Astrocyte (in vitro differentiated cells and primary cell): Measurements from ENCODE around the gene CAPRIN1.

Experiments
- EZH2 ChIP-seq: IDR thresholded peaks from 2 replicates; pipeline ENCODE4 v1.6.1; 2012; ENCODE audit warnings: mild to moderate bottlenecking, low read length, inconsistent platforms; ENCODE audit not compliant: insufficient read depth
- TF ChIP-seq, protein P1 (sequence below): IDR thresholded peaks from 2 replicates; pipeline ENCODE4 v1.5.1; 2011; ENCODE audit warnings: low read depth, mild to moderate bottlenecking, inconsistent platforms, low read length, moderate library complexity; ENCODE audit not compliant: insufficient read depth

- TF ChIP-seq, protein P1, sequence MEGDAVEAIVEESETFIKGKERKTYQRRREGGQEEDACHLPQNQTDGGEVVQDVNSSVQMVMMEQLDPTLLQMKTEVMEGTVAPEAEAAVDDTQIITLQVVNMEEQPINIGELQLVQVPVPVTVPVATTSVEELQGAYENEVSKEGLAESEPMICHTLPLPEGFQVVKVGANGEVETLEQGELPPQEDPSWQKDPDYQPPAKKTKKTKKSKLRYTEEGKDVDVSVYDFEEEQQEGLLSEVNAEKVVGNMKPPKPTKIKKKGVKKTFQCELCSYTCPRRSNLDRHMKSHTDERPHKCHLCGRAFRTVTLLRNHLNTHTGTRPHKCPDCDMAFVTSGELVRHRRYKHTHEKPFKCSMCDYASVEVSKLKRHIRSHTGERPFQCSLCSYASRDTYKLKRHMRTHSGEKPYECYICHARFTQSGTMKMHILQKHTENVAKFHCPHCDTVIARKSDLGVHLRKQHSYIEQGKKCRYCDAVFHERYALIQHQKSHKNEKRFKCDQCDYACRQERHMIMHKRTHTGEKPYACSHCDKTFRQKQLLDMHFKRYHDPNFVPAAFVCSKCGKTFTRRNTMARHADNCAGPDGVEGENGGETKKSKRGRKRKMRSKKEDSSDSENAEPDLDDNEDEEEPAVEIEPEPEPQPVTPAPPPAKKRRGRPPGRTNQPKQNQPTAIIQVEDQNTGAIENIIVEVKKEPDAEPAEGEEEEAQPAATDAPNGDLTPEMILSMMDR = no peak
- no peak for TF ChIP-seq EZH2
Measured at GRCh38 chr11:34049028-34049427, 2.5 kb upstream of the CAPRIN1 start.
